Measurements from ENCODE around the gene INPP1. TPM values are rescaled to one million over a fixed set of nuclear protein-coding genes. Genes with fewer than 3 reads are reported as not detected.

Gene INPP1
- total RNA-seq, 1 experiment from 2014 or later: 23.1 TPM

DNA sequence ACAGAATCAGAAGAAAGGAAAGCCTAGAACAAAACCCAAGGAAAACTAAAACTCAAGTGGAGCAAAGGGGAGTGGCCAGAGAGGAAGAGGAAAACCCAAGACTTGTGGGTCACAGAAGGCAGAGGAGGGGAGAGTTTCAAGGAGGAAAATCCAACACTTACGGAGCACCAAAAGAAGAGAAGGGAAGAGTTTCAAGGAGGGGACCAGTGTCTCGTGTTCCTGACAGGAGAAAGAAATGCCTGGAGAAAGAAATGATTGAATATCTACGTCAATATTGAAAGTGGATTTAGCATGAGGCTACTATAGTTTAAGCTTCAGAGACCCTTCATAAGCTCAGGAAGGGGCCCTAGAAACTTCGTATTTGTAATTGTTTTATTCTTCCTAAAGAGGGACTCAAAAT is 63.4 kb downstream of the INPP1 start:
- H3K36me3 Mint-ChIP-seq (ENCODE audit: insufficient read depth, unreplicated experiment): peaks cover 8% of the 10 kb centered on the region
- H3K4me3 Mint-ChIP-seq (ENCODE audit: low read depth, unreplicated experiment): no peak overlapping the region
- TF ChIP-seq, protein P1, sequence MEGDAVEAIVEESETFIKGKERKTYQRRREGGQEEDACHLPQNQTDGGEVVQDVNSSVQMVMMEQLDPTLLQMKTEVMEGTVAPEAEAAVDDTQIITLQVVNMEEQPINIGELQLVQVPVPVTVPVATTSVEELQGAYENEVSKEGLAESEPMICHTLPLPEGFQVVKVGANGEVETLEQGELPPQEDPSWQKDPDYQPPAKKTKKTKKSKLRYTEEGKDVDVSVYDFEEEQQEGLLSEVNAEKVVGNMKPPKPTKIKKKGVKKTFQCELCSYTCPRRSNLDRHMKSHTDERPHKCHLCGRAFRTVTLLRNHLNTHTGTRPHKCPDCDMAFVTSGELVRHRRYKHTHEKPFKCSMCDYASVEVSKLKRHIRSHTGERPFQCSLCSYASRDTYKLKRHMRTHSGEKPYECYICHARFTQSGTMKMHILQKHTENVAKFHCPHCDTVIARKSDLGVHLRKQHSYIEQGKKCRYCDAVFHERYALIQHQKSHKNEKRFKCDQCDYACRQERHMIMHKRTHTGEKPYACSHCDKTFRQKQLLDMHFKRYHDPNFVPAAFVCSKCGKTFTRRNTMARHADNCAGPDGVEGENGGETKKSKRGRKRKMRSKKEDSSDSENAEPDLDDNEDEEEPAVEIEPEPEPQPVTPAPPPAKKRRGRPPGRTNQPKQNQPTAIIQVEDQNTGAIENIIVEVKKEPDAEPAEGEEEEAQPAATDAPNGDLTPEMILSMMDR (IDR thresholded peaks at IDR 0.05; ENCODE audit: unreplicated experiment): no peak
- H3K27me3 Mint-ChIP-seq (ENCODE audit: unreplicated experiment): no peaks in the 10 kb centered on the region
- peaks cover 15% of the 10 kb centered on the region for H3K4me1 Mint-ChIP-seq (ENCODE audit: low read depth, unreplicated experiment)
- BruUV-seq (replicated peaks): no TSS peak
- no peaks in the 10 kb centered on the region for H3K9me3 Mint-ChIP-seq (ENCODE audit: low read depth, unreplicated experiment)
- no peak overlapping the region for H3K27ac Mint-ChIP-seq (ENCODE audit: unreplicated experiment)
- DNase-seq: no peak
- intact Hi-C loops (cut with micrococcal nuclease; ENCODE audit: unreplicated experiment): no loop called here
- CTCF ChIA-PET: no interaction called here

DNA sequence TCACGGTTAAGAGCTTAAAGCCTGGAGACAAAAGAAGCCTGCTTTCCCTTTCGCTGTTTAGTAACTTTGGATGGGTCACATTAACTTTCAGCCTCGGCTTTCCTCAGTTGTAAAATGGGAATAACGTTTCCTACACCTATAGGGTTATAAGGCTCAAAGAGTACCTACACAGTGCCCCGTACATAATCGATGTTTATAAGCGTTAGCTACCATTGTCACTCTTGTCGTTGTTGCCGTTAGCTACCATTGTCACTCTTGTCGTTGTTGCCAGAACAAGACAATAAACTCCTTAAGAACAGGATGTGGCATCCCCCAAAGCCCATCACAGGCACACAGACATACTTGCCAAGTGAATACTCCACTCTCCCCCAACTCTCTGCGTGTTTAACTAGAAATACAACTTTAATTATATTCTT is 63.9 kb downstream of the INPP1 start:
- no peaks in the 10 kb centered on the region for H3K9me3 Mint-ChIP-seq (ENCODE audit: low read depth, unreplicated experiment)
- no peak for DNase-seq
- H3K27me3 Mint-ChIP-seq (ENCODE audit: unreplicated experiment): no peaks in the 10 kb centered on the region
- CTCF ChIA-PET: no interaction called here
- H3K27ac Mint-ChIP-seq (ENCODE audit: unreplicated experiment): no peak overlapping the region
- peaks cover 8% of the 10 kb centered on the region for H3K36me3 Mint-ChIP-seq (ENCODE audit: insufficient read depth, unreplicated experiment)
- peak overlapping the region; percentile 69 for H3K4me3 Mint-ChIP-seq (ENCODE audit: low read depth, unreplicated experiment)
- TF ChIP-seq, protein P1 (IDR thresholded peaks at IDR 0.05; ENCODE audit: unreplicated experiment): no peak
- TSS peak; percentile 55 for BruUV-seq (replicated peaks)
- intact Hi-C loops (cut with micrococcal nuclease; ENCODE audit: unreplicated experiment): no loop called here
- peaks cover 16% of the 10 kb centered on the region for H3K4me1 Mint-ChIP-seq (ENCODE audit: low read depth, unreplicated experiment)

DNA sequence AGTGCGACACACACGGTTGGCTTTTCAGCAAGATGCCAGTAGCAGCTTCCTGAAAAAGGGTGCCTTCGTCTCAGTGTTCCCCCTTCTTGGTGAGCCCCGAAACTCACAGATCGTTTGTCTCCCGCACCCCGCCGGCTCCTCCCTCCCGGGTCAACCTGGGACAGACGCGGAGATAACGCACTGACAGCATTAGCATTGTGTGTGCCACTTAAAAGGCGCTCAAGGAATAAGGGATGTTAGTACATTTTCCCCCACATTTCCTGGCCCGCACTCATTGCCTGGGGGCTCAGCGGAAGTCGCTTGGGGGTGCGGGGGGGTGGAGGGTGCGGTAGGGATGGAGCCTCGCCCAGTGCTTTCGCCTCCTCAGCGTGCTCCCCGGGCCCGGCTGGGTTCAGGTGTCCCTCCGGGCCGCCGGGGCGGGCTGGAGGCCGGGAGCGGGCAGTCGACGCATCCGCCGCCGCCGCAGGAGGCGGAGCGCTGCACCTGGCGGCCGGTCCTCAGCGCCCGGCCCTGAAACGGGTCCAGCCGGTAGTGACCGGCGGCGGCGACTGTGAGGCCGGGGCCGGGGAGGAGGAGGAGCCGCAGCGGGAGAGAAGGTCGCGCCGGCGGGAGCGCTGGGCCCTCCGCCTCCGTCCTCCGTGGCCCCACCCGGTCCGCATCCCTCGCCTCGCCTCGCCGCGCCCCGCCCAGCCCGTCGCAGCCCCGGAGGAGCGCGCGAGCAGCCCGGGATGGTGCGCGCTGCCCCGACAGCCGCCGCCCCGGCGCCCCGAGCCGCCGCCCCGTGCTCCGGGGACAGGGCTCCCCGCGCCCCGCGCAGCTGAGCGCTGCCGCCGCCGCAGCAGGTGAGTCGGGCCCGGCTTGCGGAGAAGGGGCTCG is 64.5 kb downstream of the INPP1 start, which contains the start of gene MFSD6:
TSS of gene MFSD6 (plus strand) at position 694 of the 876 bp plus-strand sequence. CDS start 27,675 bp downstream, outside the sequence.
- peak; percentile 71 for DNase-seq
- Mint-ChIP-seq H3K27ac (ENCODE audit: unreplicated experiment) (peak within 1 kb of the TSS; percentile 38), H3K4me3 (ENCODE audit: low read depth, unreplicated experiment) (peak within 1 kb of the TSS; percentile 69), H3K4me1 (ENCODE audit: low read depth, unreplicated experiment) (peaks cover 16% of the 10 kb centered on the region), H3K9me3 (ENCODE audit: low read depth, unreplicated experiment) (no peaks in the 10 kb centered on the region), H3K36me3 (ENCODE audit: insufficient read depth, unreplicated experiment) (peaks cover 8% of the 10 kb centered on the region), H3K27me3 (ENCODE audit: unreplicated experiment) (no peaks in the 10 kb centered on the region)
- CTCF ChIA-PET: no interaction called here
- intact Hi-C loops (cut with micrococcal nuclease; ENCODE audit: unreplicated experiment): loop anchor here (2.0 kb wide), 1 partner anchor 61 kb away; no protein-coding TSS in a partner anchor
- no TSS peak for BruUV-seq (replicated peaks)
- TF ChIP-seq, protein P1 (IDR thresholded peaks at IDR 0.05; ENCODE audit: unreplicated experiment): no peak

DNA sequence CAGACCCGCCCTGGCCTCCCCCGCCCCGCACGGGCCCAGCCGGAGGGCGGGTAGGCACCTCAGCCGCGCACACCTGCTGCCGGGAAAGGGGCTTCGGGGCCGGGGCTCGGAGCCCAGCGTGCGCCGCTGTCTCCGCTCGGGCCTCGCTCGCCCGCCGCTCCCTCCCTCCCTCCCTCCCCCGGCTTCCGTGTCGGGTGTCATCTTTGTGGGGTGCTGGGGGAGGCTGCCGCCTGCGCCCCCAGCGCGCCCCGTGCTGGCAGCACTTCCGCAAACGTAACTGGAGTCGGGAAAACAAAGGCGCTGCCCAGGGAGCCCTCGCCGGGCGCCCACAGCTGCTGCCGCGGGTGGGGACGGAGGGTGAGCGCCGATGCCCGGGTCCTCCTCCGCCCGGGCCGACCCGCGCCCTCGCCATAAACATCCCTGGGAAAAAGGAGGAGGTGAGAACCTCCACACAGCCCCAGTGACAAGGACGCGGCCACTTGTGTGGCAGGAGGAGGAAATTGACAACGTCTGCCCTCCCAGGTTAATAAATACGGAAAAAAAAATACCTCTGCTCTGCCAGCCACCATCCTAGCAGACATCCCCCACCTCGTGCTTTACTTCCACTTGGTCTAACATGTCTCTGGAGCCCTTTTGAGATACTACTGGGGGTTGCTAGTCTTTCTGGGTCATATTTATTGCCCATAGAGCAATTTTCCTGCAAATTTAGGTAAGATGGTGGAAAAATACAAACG is 65.3 kb downstream of the INPP1 start:
- H3K36me3 Mint-ChIP-seq (ENCODE audit: insufficient read depth, unreplicated experiment): peaks cover 8% of the 10 kb centered on the region
- H3K4me1 Mint-ChIP-seq (ENCODE audit: low read depth, unreplicated experiment): peaks cover 16% of the 10 kb centered on the region
- TF ChIP-seq, protein P1 (IDR thresholded peaks at IDR 0.05; ENCODE audit: unreplicated experiment): no peak
- CTCF ChIA-PET: no interaction called here
- no peaks in the 10 kb centered on the region for H3K27me3 Mint-ChIP-seq (ENCODE audit: unreplicated experiment)
- peak overlapping the region; percentile 38 for H3K27ac Mint-ChIP-seq (ENCODE audit: unreplicated experiment)
- peak overlapping the region; percentile 69 for H3K4me3 Mint-ChIP-seq (ENCODE audit: low read depth, unreplicated experiment)
- intact Hi-C loops (cut with micrococcal nuclease; ENCODE audit: unreplicated experiment): loop anchor here (2.0 kb wide), 1 partner anchor 60 kb away; no protein-coding TSS in a partner anchor
- DNase-seq: peak; percentile 66
- BruUV-seq (replicated peaks): no TSS peak
- no peaks in the 10 kb centered on the region for H3K9me3 Mint-ChIP-seq (ENCODE audit: low read depth, unreplicated experiment)
